DOHH2 (cell line): Measurements from ENCODE around the gene CENPVL1.
"Not testable (repeated sequence)": the region's sequence is repeated elsewhere in the genome, so short reads cannot be mapped to it uniquely, and the experiment has no call there.

ENCODE experiments used
- CTCF ChIP-seq: fragments of 200-600 bp; sonication (generic); IDR thresholded peaks from one replicate; pipeline ENCODE4 v1.5.1; 2014; ENCODE audit warnings: antibody characterized with exemption, mild to moderate bottlenecking, low read depth, low read length; ENCODE audit not compliant: poor library complexity, severe bottlenecking
- EZH2phosphoT487 ChIP-seq: fragments of 200-600 bp; sonication (generic); IDR thresholded peaks from 2 replicates; pipeline ENCODE4 v1.6.1; 2017; ENCODE audit warnings: borderline replicate concordance, mild to moderate bottlenecking, antibody characterized with exemption, low read length, moderate library complexity, mixed read lengths

- TF ChIP-seq CTCF, EZH2phosphoT487: not testable (repeated sequence)
Measured at GRCh38 chrX:51679689-51680433, 30.5 kb upstream of the CENPVL1 start.
